HEK293T (cell line): ENCODE measurements around the gene ZBTB21.

ENCODE experiments used
- CTCF ChIA-PET: fragments of 350-600 bp; formaldehyde crosslinking; extraction: SDS; loops from one replicate; lab custom pipeline; 2021; ENCODE audit warnings: antibody characterized with exemption, inconsistent platforms; lab: Yijun Ruan, JAX
- POLR2A ChIA-PET: fragments of 350-600 bp; formaldehyde crosslinking; extraction: SDS; loops from one replicate; lab custom pipeline; 2020; ENCODE audit warnings: antibody characterized with exemption, inconsistent platforms; lab: Yijun Ruan, JAX
- DNase-seq: peaks from one replicate; pipeline ENCODE4 v3.0.0; 2012; ENCODE audit warnings: mixed read lengths; ENCODE audit errors: extremely low spot score
- ARNT ChIP-seq: fragments of 450-650 bp; IDR thresholded peaks from 2 replicates; pipeline ENCODE4 v1.6.1; 2017; ENCODE audit warnings: mild to moderate bottlenecking
- BHLHE40 ChIP-seq: fragments of 450-650 bp; IDR thresholded peaks from 2 replicates; pipeline ENCODE4 v1.6.1; 2016; ENCODE audit warnings: mild to moderate bottlenecking, moderate library complexity, borderline replicate concordance
- CTBP1 ChIP-seq: fragments of 450-650 bp; IDR thresholded peaks from 2 replicates; pipeline ENCODE4 v1.6.1; 2016; ENCODE audit warnings: borderline replicate concordance
- ELF4 ChIP-seq: fragments of 450-650 bp; IDR thresholded peaks from 2 replicates; pipeline ENCODE4 v1.6.1; 2017; ENCODE audit warnings: antibody characterized with exemption
- FOXA1 ChIP-seq: fragments of 450-650 bp; IDR thresholded peaks from 2 replicates; pipeline ENCODE4 v1.6.1; 2016; ENCODE audit warnings: mild to moderate bottlenecking
- FOXK2 ChIP-seq: fragments of 450-650 bp; IDR thresholded peaks from 2 replicates; pipeline ENCODE4 v1.6.1; 2016; ENCODE audit warnings: mild to moderate bottlenecking
- FOXM1 ChIP-seq: fragments of 450-650 bp; IDR thresholded peaks from 2 replicates; pipeline ENCODE4 v1.6.1; 2017; ENCODE audit warnings: mild to moderate bottlenecking, borderline replicate concordance
- HDGF ChIP-seq: fragments of 450-650 bp; IDR thresholded peaks from 2 replicates; pipeline ENCODE4 v1.6.1; 2017; ENCODE audit warnings: antibody characterized with exemption, borderline replicate concordance
- L3MBTL2 ChIP-seq: fragments of 450-650 bp; conservative IDR thresholded peaks from 2 replicates; pipeline ENCODE4 v1.6.1; 2016; ENCODE audit warnings: mild to moderate bottlenecking
- LEF1 ChIP-seq: fragments of 450-650 bp; IDR thresholded peaks from 2 replicates; pipeline ENCODE4 v1.6.1; 2017; ENCODE audit warnings: mild to moderate bottlenecking, borderline replicate concordance
- NFRKB ChIP-seq: fragments of 450-650 bp; IDR thresholded peaks from 2 replicates; pipeline ENCODE4 v1.6.1; 2016; ENCODE audit warnings: mild to moderate bottlenecking, moderate library complexity
- SP1 ChIP-seq: fragments of 450-650 bp; IDR thresholded peaks from 2 replicates; pipeline ENCODE4 v1.6.1; 2017
- SUZ12 ChIP-seq: fragments of 450-650 bp; IDR thresholded peaks from 2 replicates; pipeline ENCODE4 v1.6.1; 2016; ENCODE audit warnings: mild to moderate bottlenecking
- TARDBP ChIP-seq: fragments of 450-650 bp; IDR thresholded peaks from 2 replicates; pipeline ENCODE4 v1.6.1; 2016
- ZNF384 ChIP-seq: fragments of 450-650 bp; IDR thresholded peaks from 2 replicates; pipeline ENCODE4 v1.6.1; 2016
- TF ChIP-seq, protein P1 (sequence below): fragments of 450-650 bp; IDR thresholded peaks from 2 replicates; pipeline ENCODE4 v1.6.1; 2016

Gene ZBTB21

DNA sequence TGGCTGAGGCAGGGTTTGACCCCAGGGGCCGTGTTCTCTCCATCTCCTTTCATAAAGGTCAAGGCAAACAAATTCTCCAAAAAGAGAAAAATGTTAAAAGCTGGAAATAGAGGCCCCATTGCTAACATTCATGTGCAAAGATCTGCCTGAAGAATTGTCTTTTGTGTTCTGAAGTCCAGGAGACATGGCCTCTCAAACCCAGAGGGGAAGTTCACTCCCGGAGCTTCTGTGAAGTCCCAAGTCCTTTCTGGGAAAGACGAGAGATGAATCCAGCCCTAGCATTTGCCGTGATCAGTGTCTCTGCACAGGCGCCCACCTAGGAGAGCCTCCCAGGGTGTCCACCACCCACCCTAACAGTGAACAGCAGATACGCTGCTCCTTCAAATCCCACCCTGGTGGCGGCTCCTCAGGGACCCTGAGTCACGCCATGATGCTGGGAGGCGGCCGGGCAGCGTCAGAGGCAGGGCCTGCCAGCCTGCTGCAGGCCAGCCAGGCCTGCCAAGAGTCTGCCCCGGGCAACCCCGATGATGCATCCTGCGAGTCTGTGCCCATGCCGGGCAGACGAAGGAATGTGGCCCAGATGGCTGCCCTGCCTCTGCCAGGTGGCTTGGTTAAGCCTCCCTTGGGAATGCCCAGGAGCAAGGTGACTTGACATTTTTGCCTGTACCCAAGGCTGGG is 51.1 kb downstream of the ZBTB21 start:
- DNase-seq: no peak
- CTCF ChIA-PET: no interaction called here
- POLR2A ChIA-PET: no interaction called here
- TF ChIP-seq FOXK2: no peak
- TF ChIP-seq ELF4: no peak
- no peak for TF ChIP-seq FOXA1
- TF ChIP-seq ARNT: no peak
- TF ChIP-seq, protein P1, sequence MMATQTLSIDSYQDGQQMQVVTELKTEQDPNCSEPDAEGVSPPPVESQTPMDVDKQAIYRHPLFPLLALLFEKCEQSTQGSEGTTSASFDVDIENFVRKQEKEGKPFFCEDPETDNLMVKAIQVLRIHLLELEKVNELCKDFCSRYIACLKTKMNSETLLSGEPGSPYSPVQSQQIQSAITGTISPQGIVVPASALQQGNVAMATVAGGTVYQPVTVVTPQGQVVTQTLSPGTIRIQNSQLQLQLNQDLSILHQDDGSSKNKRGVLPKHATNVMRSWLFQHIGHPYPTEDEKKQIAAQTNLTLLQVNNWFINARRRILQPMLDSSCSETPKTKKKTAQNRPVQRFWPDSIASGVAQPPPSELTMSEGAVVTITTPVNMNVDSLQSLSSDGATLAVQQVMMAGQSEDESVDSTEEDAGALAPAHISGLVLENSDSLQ: no peak
- no peak for TF ChIP-seq L3MBTL2
- TF ChIP-seq HDGF: no peak
- TF ChIP-seq FOXM1: no peak
- no peak for TF ChIP-seq LEF1
- no peak for TF ChIP-seq ZNF384
- TF ChIP-seq SUZ12: no peak
- no peak for TF ChIP-seq BHLHE40
- no peak for TF ChIP-seq CTBP1
- TF ChIP-seq SP1: no peak
- no peak for TF ChIP-seq TARDBP
- no peak for TF ChIP-seq NFRKB

DNA sequence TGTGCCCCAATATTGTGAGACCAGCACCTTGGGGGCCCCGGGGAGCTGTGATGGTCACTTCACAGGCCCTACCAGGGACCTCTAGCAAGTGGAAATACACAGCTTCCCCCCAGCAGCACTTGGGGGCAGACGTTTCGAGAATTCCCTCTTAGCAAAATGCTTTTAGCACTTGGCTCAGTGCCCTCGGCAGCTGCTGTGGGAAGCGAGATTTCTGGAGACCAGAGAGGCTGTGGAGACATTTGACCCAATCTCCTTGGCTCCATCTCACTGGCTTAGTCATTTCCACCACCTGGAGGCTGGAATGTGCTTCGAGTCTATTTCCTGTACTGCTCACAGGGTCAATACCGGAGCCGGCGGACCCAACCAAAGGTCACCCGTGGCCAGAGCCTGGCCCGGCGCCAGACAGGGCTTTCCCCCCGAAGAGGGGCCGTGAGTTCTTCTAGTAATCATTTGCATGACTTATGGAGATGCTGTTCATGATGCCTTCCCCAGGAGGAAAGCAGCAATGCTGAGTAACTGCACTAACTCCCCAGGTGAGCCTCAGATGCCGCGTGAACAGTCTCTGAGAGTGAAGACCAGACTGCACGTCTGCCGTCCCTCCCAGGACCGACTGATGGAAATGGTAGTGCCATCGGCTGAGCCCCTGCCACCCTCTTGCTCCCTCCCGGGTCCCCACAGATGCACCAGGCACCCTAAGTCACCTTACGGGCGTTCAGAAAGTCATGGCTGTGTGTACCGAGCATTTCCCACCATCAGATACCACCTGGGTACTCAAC is 52.0 kb downstream of the ZBTB21 start:
- TF ChIP-seq FOXK2 (no peak), BHLHE40 (no peak), LEF1 (no peak)
- DNase-seq: no peak
- POLR2A ChIA-PET: interaction anchor here (0.6 kb wide), 1 partner anchor 255 kb away, joined by 3 read pairs; no protein-coding TSS in a partner anchor
- CTCF ChIA-PET: no interaction called here

DNA sequence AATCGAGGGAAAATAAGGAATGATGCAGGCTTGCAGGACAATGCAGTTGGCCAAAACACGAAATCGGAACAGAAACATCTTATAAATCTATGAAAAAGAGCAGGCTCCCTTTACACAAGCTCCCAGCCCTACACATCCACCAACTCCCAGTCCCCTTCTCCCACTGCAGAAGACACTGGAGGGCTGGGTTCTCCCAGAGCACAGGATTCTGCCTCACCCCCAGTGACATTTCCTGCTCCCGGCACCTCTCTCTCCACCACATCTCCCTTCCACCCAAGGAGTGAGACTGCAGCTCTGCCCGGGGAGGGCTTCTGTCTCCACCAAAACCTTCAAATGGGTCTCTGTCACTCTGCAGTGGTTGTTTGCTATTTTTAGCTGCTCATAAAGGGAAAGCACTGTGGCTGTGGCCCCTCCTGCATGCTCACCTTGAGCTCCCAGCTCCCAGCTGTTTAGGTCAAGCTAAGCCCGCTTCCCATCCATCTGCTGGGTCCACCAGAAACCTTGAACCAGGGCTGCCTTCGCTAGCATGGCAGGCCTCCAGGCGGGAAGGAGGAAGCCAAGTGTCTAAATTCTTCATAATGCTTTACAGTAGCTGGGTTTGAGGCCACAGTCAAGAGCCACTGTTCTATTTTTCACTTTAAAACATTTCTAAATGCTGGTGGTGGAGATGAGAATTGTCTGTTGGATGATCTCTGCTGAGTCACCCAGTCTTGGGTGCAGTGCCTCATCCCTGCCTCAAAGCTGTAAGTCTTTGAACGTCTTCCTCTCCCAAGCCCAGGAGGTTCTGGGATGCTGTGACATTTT is 53.0 kb downstream of the ZBTB21 start:
- ChIA-PET CTCF (no interaction called here), POLR2A (no interaction called here)
- TF ChIP-seq LEF1 (no peak), BHLHE40 (no peak), HDGF (no peak), ZNF384 (no peak), FOXA1 (no peak), NFRKB (no peak), L3MBTL2 (no peak), ARNT (no peak)
- TF ChIP-seq, protein P1: no peak
- no peak for DNase-seq

DNA sequence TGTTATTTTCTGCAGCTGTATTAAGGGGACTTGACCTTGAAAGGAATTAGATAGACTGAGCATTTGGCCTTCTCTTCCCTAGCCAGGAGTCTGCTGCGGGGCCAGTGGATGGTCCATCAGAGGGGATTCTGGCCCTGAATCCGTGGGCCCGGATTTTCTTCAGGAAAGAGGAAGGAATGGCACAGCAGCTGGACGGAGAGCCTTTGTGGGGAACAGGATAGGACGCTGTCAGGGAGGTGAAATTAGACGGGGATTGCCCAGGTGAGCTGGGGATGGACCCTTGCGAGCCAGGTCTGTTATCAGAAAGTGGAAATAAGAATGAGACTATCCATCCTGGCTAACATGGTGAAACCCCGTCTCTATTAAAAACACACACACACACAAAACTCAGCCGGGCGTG is 54.6 kb downstream of the ZBTB21 start:
- no peak for TF ChIP-seq TARDBP
- TF ChIP-seq, protein P1: no peak
- TF ChIP-seq ZNF384: no peak
- no peak for TF ChIP-seq LEF1
- TF ChIP-seq FOXM1: no peak
- TF ChIP-seq HDGF: no peak
- no peak for TF ChIP-seq ELF4
- no peak for TF ChIP-seq L3MBTL2
- TF ChIP-seq FOXK2: no peak
- TF ChIP-seq BHLHE40: no peak
- no peak for TF ChIP-seq SP1
- TF ChIP-seq FOXA1: no peak
- no peak for TF ChIP-seq SUZ12
- TF ChIP-seq CTBP1: no peak
- POLR2A ChIA-PET: no interaction called here
- CTCF ChIA-PET: no interaction called here
- no peak for DNase-seq

DNA sequence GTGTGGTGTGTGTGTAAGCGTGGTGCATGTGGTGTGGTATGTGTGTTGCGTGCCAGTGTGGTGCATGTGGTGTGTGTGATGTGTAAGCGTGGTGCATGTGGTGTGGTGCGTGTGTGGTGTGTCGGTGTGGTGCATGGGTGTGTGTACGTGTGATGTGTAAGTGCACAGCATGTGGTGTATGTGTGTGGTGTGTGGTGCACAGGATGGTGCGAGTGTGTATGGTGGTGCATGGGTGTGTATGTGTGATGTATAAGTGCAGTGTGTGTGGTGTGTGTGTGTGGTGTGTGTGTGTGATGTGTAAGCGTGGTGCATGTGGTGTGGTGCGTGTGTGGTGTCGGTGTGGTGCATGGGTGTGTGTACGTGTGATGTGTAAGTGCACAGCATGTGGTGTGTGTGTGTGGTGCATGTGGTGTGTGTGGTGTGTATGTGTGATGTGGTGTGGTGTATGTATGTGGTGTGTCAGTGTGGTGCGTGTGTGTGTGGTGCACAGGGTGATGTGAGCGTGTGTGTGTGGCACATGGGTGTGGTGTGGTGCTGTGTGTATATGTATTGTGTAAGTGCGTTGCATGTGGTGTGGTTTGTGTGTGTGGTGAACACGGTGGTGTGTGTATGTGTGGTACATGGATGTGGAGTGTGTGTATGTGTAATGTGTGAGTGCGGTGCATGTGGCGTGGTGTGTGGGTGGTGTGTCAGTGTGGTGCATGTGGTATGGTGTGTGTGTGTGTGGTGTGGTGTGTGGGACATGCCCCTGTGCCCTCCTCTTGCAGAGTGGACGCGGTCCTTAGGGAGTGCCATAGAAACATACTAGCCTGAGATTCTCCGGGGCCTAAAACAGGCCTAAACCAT is 55.3 kb downstream of the ZBTB21 start:
- DNase-seq: no peak
- ChIA-PET CTCF (no interaction called here), POLR2A (no interaction called here)
- TF ChIP-seq SUZ12: no peak
- TF ChIP-seq BHLHE40: no peak
- no peak for TF ChIP-seq ELF4
